EL (cell line): ENCODE measurements around the gene MYH7.

Experiments used
- DNase-seq: peaks from one replicate; pipeline ENCODE4 v3.0.0-alpha.2; 2016

MYH7 gene

GRCh38 chr14:23365732-23366425 is 69.6 kb downstream of the MYH7 start:
- peak; percentile 69 for DNase-seq

- peak; percentile 12 for DNase-seq
These were observed 70.3 kb downstream of the MYH7 start, which contains the start of gene EFS for GRCh38 chr14:23365036-23365731. Gene EFS (minus strand): TSS chr14:23365172. CDS start chr14:23365025, 147 bp downstream.

- peak; percentile 36 for DNase-seq
These were observed 71.1 kb downstream of the MYH7 start for GRCh38 chr14:23364164-23365035.
